Activated CD4-positive, alpha-beta T cell treated with anti-CD3 and anti-CD28 coated beads for 36 hours (primary cell): Measurements from ENCODE around the gene GLRA3. TPM values are rescaled to one million over a fixed set of nuclear protein-coding genes. Genes with fewer than 3 reads are reported as not detected.

ENCODE experiments used
- ATAC-seq: fragments of 200-7000 bp; cut with Tn5 transposase; one replicate; pipeline ENCODE4 v1.10.0; 2021; ENCODE audit warnings: mild to moderate bottlenecking, moderate library complexity
- CTCF ChIA-PET: fragments of 350-600 bp; sonication (Branson Sonifier 250); formaldehyde crosslinking; loops from one replicate; lab custom pipeline; 2021; ENCODE audit warnings: antibody characterized with exemption; lab: Charles Lee
- POLR2A ChIA-PET: fragments of 350-600 bp; sonication (Branson Sonifier 250); formaldehyde crosslinking; loops from one replicate; lab custom pipeline; 2021; ENCODE audit warnings: antibody characterized with exemption, inconsistent platforms; lab: Charles Lee
- DNase-seq: peaks from one replicate; pipeline ENCODE4 v3.0.0-alpha.2; 2020
- H3K27ac Mint-ChIP-seq: one replicate; pipeline ENCODE4 v1.8.0; 2021; ENCODE audit warnings: mixed read lengths
- H3K27me3 Mint-ChIP-seq: one replicate; pipeline ENCODE4 v1.8.0; 2021; ENCODE audit warnings: mixed read lengths
- H3K36me3 Mint-ChIP-seq: one replicate; pipeline ENCODE4 v1.8.0; 2021; ENCODE audit warnings: low read depth, mixed read lengths
- H3K4me1 Mint-ChIP-seq: one replicate; pipeline ENCODE4 v1.8.0; 2021; ENCODE audit warnings: mixed read lengths
- H3K4me3 Mint-ChIP-seq: one replicate; pipeline ENCODE4 v1.8.0; 2021; ENCODE audit warnings: mild to moderate bottlenecking, moderate library complexity, mixed read lengths
- H3K9me3 Mint-ChIP-seq: one replicate; pipeline ENCODE4 v1.8.0; 2021; ENCODE audit warnings: low read depth, mixed read lengths
- intact Hi-C, 2 experiments: fragments of 100-400 bp; cut with DNase I in 1 of 2; cut with micrococcal nuclease in 1 of 2; formaldehyde crosslinking; loops; one replicate each; pipeline versions ENCODE4 v1.14.2 to v1.15.1; 2022 to 2024; cut with DNase I, micrococcal nuclease
- total RNA-seq, 2 experiments: library from RNA; stranded (reverse); gene quantifications; one replicate each; pipeline ENCODE4 v1.2.3, GENCODE V29; 2021

Gene GLRA3
- total RNA-seq, 2 experiments from 2014 or later, result not detected

GRCh38 chr4:174686826-174687225 lies 142.2 kb downstream of the GLRA3 start:
- H3K4me1 Mint-ChIP-seq, result peaks cover under 1% of the 10 kb centered on the region
- no peak overlapping the region for H3K27ac Mint-ChIP-seq
- DNase-seq, result no peak
- peaks cover 7% of the 10 kb centered on the region for H3K9me3 Mint-ChIP-seq
- POLR2A ChIA-PET, result no interaction called here
- no peak overlapping the region for H3K4me3 Mint-ChIP-seq
- no peaks in the 10 kb centered on the region for H3K27me3 Mint-ChIP-seq
- CTCF ChIA-PET, result no interaction called here
- intact Hi-C loops, result no loop called here
- ATAC-seq, result no peak
- no peaks in the 10 kb centered on the region for H3K36me3 Mint-ChIP-seq

DNA sequence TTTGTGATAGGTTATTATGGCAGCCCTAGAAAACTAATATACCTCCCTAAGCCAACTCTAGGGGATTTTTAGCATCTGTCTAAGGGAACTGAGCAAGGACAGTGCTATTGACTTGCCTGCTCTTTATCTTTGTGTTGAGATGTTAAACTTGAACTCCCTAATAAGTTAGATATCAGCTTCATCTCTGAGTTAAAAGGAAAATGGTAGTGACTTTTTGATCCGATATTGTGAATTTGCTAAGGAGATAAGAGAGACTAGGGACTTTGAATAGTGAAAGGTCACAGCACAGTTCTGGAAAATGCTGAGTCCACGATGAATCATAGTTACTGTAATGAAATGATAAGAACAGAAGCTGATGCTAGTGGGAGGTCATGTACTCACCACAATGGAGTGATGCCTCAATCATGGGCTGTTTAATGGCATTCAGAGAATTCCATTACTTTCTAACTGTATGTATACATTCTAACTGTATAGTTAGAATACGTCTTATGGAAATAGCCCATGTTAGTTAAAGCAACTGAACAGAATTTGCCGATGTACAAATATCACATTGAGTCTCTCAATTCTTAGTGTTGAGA lies 147.2 kb downstream of the GLRA3 start:
- Mint-ChIP-seq H3K9me3 (peaks cover 1% of the 10 kb centered on the region), H3K36me3 (no peaks in the 10 kb centered on the region), H3K27me3 (peaks cover 2% of the 10 kb centered on the region), H3K4me3 (no peak overlapping the region), H3K27ac (no peak overlapping the region), H3K4me1 (peaks cover 3% of the 10 kb centered on the region)
- DNase-seq, result no peak
- POLR2A ChIA-PET, result no interaction called here
- intact Hi-C loops, result no loop called here
- CTCF ChIA-PET, result no interaction called here
- peak; percentile 65 for ATAC-seq

DNA sequence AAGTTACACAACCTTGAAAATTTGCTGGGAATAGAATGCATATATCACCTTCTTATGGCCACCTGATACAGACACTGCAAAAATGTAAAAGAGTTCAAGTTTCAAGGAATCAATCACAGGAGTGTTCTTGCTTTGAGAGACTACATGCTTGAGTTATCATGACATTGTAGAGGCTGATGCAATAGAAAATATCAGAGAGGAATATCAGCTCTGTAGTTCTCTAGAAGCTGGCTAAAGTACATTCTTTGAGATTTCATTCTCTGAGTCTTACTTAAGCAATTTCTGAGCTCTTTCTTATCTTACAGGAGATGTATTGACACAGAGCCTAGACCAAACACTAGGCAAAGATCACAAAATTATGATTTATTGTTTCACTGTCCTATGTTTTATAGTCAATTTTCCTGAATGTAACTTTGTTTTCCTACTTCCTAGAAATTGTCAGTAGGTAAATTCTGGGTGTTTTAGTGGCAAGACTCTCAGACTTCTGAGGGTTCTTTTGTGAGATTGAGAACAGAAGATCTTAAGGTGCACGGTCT lies 154.7 kb downstream of the GLRA3 start:
- H3K4me1 Mint-ChIP-seq, result no peaks in the 10 kb centered on the region
- no peak overlapping the region for H3K4me3 Mint-ChIP-seq
- H3K9me3 Mint-ChIP-seq, result no peaks in the 10 kb centered on the region
- ATAC-seq, result no peak
- no peak for DNase-seq
- no peaks in the 10 kb centered on the region for H3K36me3 Mint-ChIP-seq
- no peak overlapping the region for H3K27ac Mint-ChIP-seq
- H3K27me3 Mint-ChIP-seq, result no peaks in the 10 kb centered on the region
- POLR2A ChIA-PET, result no interaction called here
- intact Hi-C loops, result no loop called here
- CTCF ChIA-PET, result interaction anchor here (0.6 kb wide), 1 partner anchor 10 kb away, joined by 3 read pairs; no protein-coding TSS in a partner anchor

DNA sequence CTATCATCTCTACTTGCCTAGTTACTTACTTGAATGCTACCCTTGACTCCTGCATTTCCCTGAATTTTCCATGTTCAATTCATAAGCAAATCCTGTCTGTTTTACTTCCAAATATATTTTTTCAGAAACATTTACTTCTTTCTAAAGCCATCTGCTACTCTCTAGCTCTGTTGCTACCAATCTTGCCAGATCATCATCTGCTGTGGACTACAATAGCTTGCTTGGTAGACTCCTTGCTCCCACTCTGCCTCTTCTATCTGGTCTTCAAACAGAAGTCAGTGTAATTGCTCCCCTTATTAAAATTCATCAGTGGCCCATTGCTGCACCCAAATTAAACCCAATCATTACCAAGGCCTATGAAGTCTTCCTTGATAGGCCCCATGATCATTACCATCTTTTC lies 155.2 kb downstream of the GLRA3 start:
- H3K27me3 Mint-ChIP-seq, result no peaks in the 10 kb centered on the region
- ATAC-seq (no peak), DNase-seq (no peak)
- no peaks in the 10 kb centered on the region for H3K4me1 Mint-ChIP-seq
- H3K27ac Mint-ChIP-seq, result no peak overlapping the region
- no peak overlapping the region for H3K4me3 Mint-ChIP-seq
- intact Hi-C loops, result no loop called here
- H3K9me3 Mint-ChIP-seq, result no peaks in the 10 kb centered on the region
- CTCF ChIA-PET, result interaction anchor here (0.6 kb wide), 1 partner anchor 10 kb away, joined by 3 read pairs; no protein-coding TSS in a partner anchor
- POLR2A ChIA-PET, result no interaction called here
- no peaks in the 10 kb centered on the region for H3K36me3 Mint-ChIP-seq

DNA sequence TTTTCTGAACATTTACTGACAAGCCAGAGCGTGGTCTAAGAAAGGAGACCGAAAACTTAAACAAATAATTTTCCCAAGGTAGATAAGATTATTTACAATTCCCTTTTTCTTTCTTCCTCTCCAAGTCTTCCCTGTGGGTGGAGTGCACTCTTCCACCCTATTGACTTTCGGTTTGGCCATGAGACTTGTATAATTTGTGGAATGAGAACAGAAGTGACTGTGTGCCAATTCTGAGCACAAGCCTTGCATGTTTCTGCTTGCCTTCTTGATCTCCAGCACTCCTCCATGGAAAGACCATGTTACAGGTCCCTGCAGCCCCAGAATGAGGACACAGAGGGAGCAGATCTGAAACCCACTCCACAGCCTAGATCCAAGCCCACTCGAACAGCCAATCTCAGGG lies 156.8 kb downstream of the GLRA3 start:
- no peak overlapping the region for H3K27ac Mint-ChIP-seq
- H3K9me3 Mint-ChIP-seq, result no peaks in the 10 kb centered on the region
- no peak for DNase-seq
- H3K4me3 Mint-ChIP-seq, result no peak overlapping the region
- no peak for ATAC-seq
- POLR2A ChIA-PET, result no interaction called here
- H3K36me3 Mint-ChIP-seq, result no peaks in the 10 kb centered on the region
- no peaks in the 10 kb centered on the region for H3K27me3 Mint-ChIP-seq
- H3K4me1 Mint-ChIP-seq, result no peaks in the 10 kb centered on the region
- intact Hi-C loops, result no loop called here
- CTCF ChIA-PET, result no interaction called here

DNA sequence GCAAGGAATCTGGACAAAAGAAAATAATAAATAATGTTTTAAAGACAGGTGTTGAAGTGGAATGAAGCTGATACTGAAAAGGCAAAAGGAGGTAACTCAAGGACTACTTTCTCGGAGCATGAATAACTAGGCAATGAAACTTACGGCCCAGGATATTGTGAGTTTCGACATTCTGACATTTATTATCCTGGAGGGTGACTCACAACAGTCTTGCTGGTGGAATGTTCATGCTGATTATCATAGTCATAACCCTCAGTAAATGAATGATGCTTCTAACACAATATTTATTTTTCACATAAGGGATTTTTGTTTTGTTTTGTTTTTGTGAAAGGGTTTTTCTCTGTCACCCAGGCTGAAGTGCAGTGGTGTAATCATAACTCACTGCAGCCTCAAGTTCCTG lies 159.8 kb downstream of the GLRA3 start:
- CTCF ChIA-PET, result no interaction called here
- H3K27ac Mint-ChIP-seq, result no peak overlapping the region
- DNase-seq (no peak), ATAC-seq (no peak)
- H3K4me1 Mint-ChIP-seq, result no peaks in the 10 kb centered on the region
- intact Hi-C loops, result no loop called here
- no peaks in the 10 kb centered on the region for H3K36me3 Mint-ChIP-seq
- H3K27me3 Mint-ChIP-seq, result no peaks in the 10 kb centered on the region
- H3K4me3 Mint-ChIP-seq, result no peak overlapping the region
- no peaks in the 10 kb centered on the region for H3K9me3 Mint-ChIP-seq
- POLR2A ChIA-PET, result no interaction called here

- Mint-ChIP-seq H3K27me3 (peaks cover 2% of the 10 kb centered on the region), H3K9me3 (no peaks in the 10 kb centered on the region), H3K4me3 (no peak overlapping the region), H3K4me1 (no peaks in the 10 kb centered on the region), H3K27ac (no peak overlapping the region), H3K36me3 (no peaks in the 10 kb centered on the region)
- intact Hi-C loops, result no loop called here
- ATAC-seq (no peak), DNase-seq (no peak)
- POLR2A ChIA-PET, result no interaction called here
- CTCF ChIA-PET, result no interaction called here
These were observed 163.2 kb downstream of the GLRA3 start for GRCh38 chr4:174665799-174666198.

DNA sequence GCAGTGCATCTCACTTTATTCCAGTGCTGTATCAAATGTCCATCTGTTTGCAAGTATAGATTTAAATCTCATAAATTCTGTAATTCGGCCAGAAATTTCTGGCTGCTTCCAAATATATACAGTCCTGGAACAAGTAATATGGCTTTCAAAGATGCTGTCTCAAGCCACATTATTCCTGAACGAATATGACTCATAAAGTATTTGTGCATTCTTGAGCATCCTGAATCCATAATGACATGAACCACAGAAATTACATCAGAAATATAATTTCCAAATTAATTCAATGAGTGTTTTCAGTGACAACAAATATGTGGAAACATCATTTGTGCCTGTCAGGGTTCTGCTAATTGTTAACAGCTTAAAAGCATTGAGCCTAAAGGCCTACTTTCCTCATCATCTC lies 165.8 kb downstream of the GLRA3 start:
- Mint-ChIP-seq H3K4me1 (no peaks in the 10 kb centered on the region), H3K27me3 (peaks cover 3% of the 10 kb centered on the region), H3K4me3 (no peak overlapping the region), H3K27ac (no peak overlapping the region), H3K9me3 (no peaks in the 10 kb centered on the region), H3K36me3 (no peaks in the 10 kb centered on the region)
- no peak for ATAC-seq
- POLR2A ChIA-PET, result no interaction called here
- DNase-seq, result no peak
- CTCF ChIA-PET, result no interaction called here
- intact Hi-C loops, result no loop called here

DNA sequence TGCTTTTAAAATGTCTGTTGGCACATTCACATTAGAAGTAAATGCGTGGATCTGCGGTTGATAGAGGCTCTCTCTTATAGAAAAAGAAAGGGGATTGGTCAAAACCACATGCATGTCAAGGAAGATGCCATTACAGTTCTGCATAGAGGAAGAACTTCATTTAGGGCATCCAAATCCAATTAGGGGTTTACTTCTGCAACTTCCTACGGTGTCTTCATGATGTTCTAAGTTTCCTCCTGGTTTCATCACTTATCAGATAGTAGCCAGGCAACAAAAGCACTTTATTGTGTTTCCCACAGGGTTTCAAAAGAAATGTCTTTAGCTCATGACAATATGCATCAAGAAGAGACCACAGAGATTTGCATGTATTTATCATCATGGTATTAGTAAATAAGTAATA lies 170.8 kb downstream of the GLRA3 start:
- DNase-seq, result no peak
- Mint-ChIP-seq H3K36me3 (no peaks in the 10 kb centered on the region), H3K4me1 (no peaks in the 10 kb centered on the region), H3K4me3 (no peak overlapping the region), H3K27ac (no peak overlapping the region), H3K27me3 (peaks cover 3% of the 10 kb centered on the region), H3K9me3 (no peaks in the 10 kb centered on the region)
- POLR2A ChIA-PET, result no interaction called here
- intact Hi-C loops, result no loop called here
- no peak for ATAC-seq
- CTCF ChIA-PET, result interaction anchor here (0.8 kb wide), 1 partner anchor 266 kb away, joined by 3 read pairs; no protein-coding TSS in a partner anchor

- no peaks in the 10 kb centered on the region for H3K4me1 Mint-ChIP-seq
- ATAC-seq, result no peak
- H3K27me3 Mint-ChIP-seq, result peaks cover 3% of the 10 kb centered on the region
- intact Hi-C loops, result no loop called here
- CTCF ChIA-PET, result no interaction called here
- H3K9me3 Mint-ChIP-seq, result no peaks in the 10 kb centered on the region
- H3K27ac Mint-ChIP-seq, result no peak overlapping the region
- DNase-seq, result no peak
- no peaks in the 10 kb centered on the region for H3K36me3 Mint-ChIP-seq
- POLR2A ChIA-PET, result no interaction called here
- H3K4me3 Mint-ChIP-seq, result no peak overlapping the region
These were observed 171.6 kb downstream of the GLRA3 start for GRCh38 chr4:174657472-174657871.

DNA sequence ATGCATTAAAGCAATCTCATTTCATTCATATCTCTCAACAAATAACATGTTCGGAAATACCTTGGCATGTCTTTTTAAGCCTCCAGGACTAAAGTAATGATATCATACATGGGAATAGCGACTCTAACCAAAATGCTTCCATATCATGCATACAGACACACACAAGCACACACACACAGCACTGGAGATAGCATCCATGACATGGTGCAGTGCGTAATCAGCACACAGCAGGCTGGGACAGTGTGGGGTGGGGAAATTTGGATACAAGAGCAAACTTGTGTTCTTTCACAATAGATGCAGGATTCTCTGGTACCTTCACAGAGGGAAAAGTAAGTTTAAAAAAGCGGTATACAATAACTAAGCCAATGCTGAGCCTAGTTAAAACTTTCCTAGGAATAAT lies 174.4 kb downstream of the GLRA3 start:
- Mint-ChIP-seq H3K9me3 (no peaks in the 10 kb centered on the region), H3K27me3 (no peaks in the 10 kb centered on the region), H3K4me3 (no peak overlapping the region), H3K27ac (no peak overlapping the region), H3K36me3 (no peaks in the 10 kb centered on the region), H3K4me1 (no peaks in the 10 kb centered on the region)
- ChIA-PET CTCF (no interaction called here), POLR2A (no interaction called here)
- ATAC-seq (no peak), DNase-seq (no peak)
- intact Hi-C loops, result no loop called here

DNA sequence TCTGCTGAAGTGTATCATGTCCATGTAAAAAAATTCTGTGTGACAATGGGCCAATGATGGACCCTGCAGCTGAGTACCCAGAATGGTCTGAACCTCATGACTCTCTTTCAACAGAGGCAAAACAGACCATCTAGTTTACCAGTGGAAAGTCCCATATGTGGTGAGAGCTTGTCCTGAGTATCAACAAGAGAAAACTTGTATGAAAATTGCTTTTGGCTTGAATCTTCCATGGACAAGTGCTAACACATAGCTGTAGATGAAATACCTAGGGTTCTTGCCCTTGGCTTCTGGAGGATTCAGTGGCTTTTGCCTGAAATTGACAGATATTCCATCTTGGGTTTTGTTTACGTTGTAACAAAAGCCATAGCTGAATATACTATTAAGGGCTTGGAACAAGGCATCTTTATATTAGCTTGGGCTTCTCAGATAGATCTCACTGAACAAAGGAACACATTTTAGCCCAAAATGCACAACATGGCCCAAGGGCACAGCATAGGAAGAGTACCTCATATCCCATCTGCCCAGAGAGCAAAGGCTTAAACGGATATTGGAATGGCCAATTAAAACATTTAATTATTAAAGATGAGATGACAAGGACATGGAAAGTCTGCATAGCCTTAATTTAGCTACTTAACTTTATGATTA lies 178.2 kb downstream of the GLRA3 start:
- intact Hi-C loops, result no loop called here
- ATAC-seq (no peak), DNase-seq (no peak)
- H3K4me3 Mint-ChIP-seq, result no peak overlapping the region
- H3K27me3 Mint-ChIP-seq, result no peaks in the 10 kb centered on the region
- no peaks in the 10 kb centered on the region for H3K9me3 Mint-ChIP-seq
- ChIA-PET CTCF (no interaction called here), POLR2A (no interaction called here)
- H3K36me3 Mint-ChIP-seq, result no peaks in the 10 kb centered on the region
- no peaks in the 10 kb centered on the region for H3K4me1 Mint-ChIP-seq
- no peak overlapping the region for H3K27ac Mint-ChIP-seq
